K562 (cell line): ENCODE data around the gene GARIN6. TPM values are rescaled to one million over a fixed set of nuclear protein-coding genes. Genes with fewer than 3 reads are reported as not detected.

ENCODE experiments used
- ATAC-seq: fragments of 200-7000 bp; cut with Tn5 transposase; 3 replicates; pipeline ENCODE4 v1.9.1; 2020; ENCODE audit warnings: moderate library complexity
- BruUV-seq: library from RNA; stranded (reverse); fragments of 400-500 nt; replicated peaks from 2 replicates; lab custom pipeline; 2021; lab: Mats Ljungman, UMichigan
- CTCF ChIA-PET: fragments of 300-600 bp; formaldehyde crosslinking; extraction: SDS; loops from one replicate; lab custom pipeline; 2021; ENCODE audit warnings: low intra/inter-chr PET ratio; lab: Yijun Ruan, JAX
- POLR2A ChIA-PET: fragments of 300-600, 350-650 bp; sonication (Branson Sonifier 250); formaldehyde crosslinking; extraction: SDS; loops from one replicate; lab custom pipeline; 2021; ENCODE audit warnings: antibody characterized with exemption, inconsistent platforms; lab: Yijun Ruan, JAX
- DNase-seq, 4 experiments: peaks; one replicate each; pipeline versions ENCODE4 v3.0.0 to v3.0.0-alpha.2; 2011 to 2018; ENCODE audit warnings: low spot score in 3 of 4, mixed read lengths in 3 of 4; ENCODE audit errors: extremely low read depth in 1 of 4
- FAIRE-seq: peaks from 2 replicates; lab custom pipeline; 2011; peaks lifted over from hg19 to GRCh38; lab: Jason Lieb, UNC
- H2AFZ ChIP-seq: 2 replicates; pipeline ENCODE4 v1.6.0; 2011; ENCODE audit warnings: low read depth, low read length, control low read depth, inconsistent platforms
- H3K27ac ChIP-seq: fragments of 200-600 bp; 3 replicates; pipeline ENCODE4 v1.8.0; 2011; ENCODE audit warnings: low read depth, mild to moderate bottlenecking, control low read depth, inconsistent platforms, low read length, moderate library complexity, mixed read lengths; ENCODE audit errors: extremely low read depth
- H3K27me3 ChIP-seq, 2 experiments: fragments of 300-600 bp in 1 of 2; 2 replicates in 1 of 2; 3 replicates in 1 of 2; pipeline versions ENCODE4 v1.6.0 to v1.8.0; 2011; ENCODE audit warnings: inconsistent platforms in 2 of 2, low read length in 2 of 2, mild to moderate bottlenecking in 1 of 2, mixed read lengths in 1 of 2, moderate library complexity in 1 of 2; ENCODE audit not compliant: control insufficient read depth in 2 of 2, insufficient read depth in 2 of 2
- H3K36me3 ChIP-seq: fragments of 300-600 bp; 3 replicates; pipeline ENCODE4 v1.8.0; 2011; ENCODE audit warnings: mild to moderate bottlenecking, low read length, inconsistent platforms; ENCODE audit not compliant: control insufficient read depth, insufficient read depth
- H3K4me1 ChIP-seq, 2 experiments: fragments of 200-600 bp in 1 of 2; replicated peaks in 1 of 2; 2 replicates in 1 of 2; 3 replicates in 1 of 2; pipeline versions ENCODE4 v1.5.1 to v1.8.0; 2011; ENCODE audit warnings: inconsistent platforms in 2 of 2, low read length in 2 of 2, mild to moderate bottlenecking in 1 of 2, mixed read lengths in 1 of 2, moderate library complexity in 1 of 2; ENCODE audit not compliant: control insufficient read depth in 2 of 2, insufficient read depth in 2 of 2
- H3K4me2 ChIP-seq: 2 replicates; pipeline ENCODE4 v1.6.1; 2011; ENCODE audit warnings: low read length, control low read depth, inconsistent platforms, mixed read lengths; ENCODE audit not compliant: insufficient read depth
- H3K4me3 ChIP-seq: fragments of 200-600 bp; sonication (generic), shearing (Covaris generic); 2 replicates; pipeline ENCODE4 v1.5.1; 2016; ENCODE audit warnings: control low read depth, inconsistent platforms
- H3K79me2 ChIP-seq: fragments of 200-600 bp; 3 replicates; pipeline ENCODE4 v1.8.0; 2011; ENCODE audit warnings: low read length, inconsistent platforms; ENCODE audit not compliant: control insufficient read depth, insufficient read depth
- H3K9ac ChIP-seq, 2 experiments: 2 replicates each; pipeline versions ENCODE4 v1.6.0 to v1.6.1; 2011; ENCODE audit warnings: low read depth in 2 of 2, low read length in 2 of 2, control low read depth in 1 of 2, inconsistent platforms in 1 of 2, mild to moderate bottlenecking in 1 of 2, mixed read lengths in 1 of 2; ENCODE audit not compliant: insufficient read depth in 1 of 2
- H3K9me1 ChIP-seq: one replicate; pipeline ENCODE4 v1.6.0; 2011; ENCODE audit warnings: inconsistent platforms, mild to moderate bottlenecking, low read length, moderate library complexity; ENCODE audit not compliant: control insufficient read depth, insufficient read depth
- H3K9me3 ChIP-seq: replicated peaks from 2 replicates; pipeline ENCODE4 v1.5.1; 2011; ENCODE audit warnings: low read depth, low read length, inconsistent platforms; ENCODE audit not compliant: control insufficient read depth, insufficient read depth
- H4K20me1 ChIP-seq: replicated peaks from 2 replicates; pipeline ENCODE4 v1.6.1; 2011; ENCODE audit warnings: low read length, inconsistent platforms, mixed read lengths; ENCODE audit not compliant: control insufficient read depth, insufficient read depth
- BCL6 ChIP-seq: fragments of 250-450 bp; sonication (Bioruptor Pico); IDR thresholded peaks from 2 replicates; pipeline ENCODE4 v1.4.0; 2020
- CCNT2 ChIP-seq: IDR thresholded peaks from 2 replicates; pipeline ENCODE4 v1.6.1; 2011; ENCODE audit warnings: borderline replicate concordance, low read depth, mild to moderate bottlenecking, moderate library complexity, mixed read lengths, low read length; ENCODE audit not compliant: insufficient read length; ENCODE audit errors: extremely low read depth
- CREB1 ChIP-seq, 2 experiments: sonication (generic) in 1 of 2; formaldehyde crosslinking in 1 of 2; IDR thresholded peaks; 2 replicates each; pipeline versions ENCODE4 v1.6.1 to v1.8.0; 2012 to 2022; ENCODE audit warnings: inconsistent platforms in 1 of 2, mild to moderate bottlenecking in 1 of 2, missing genetic modification reagents in 1 of 2, moderate library complexity in 1 of 2
- CTCF ChIP-seq, 3 experiments: IDR thresholded peaks in 2 of 3; conservative IDR thresholded peaks in 1 of 3; 2 replicates each; pipeline ENCODE4 v1.5.1; 2011 to 2012; ENCODE audit warnings: low read length in 3 of 3, mild to moderate bottlenecking in 3 of 3, control low read depth in 2 of 3, improper control_type of control experiment in 1 of 3, inconsistent platforms in 1 of 3, low read depth in 1 of 3, mixed read lengths in 1 of 3, moderate library complexity in 1 of 3; ENCODE audit not compliant: insufficient read depth in 2 of 3
- EHMT2 ChIP-seq: fragments of 450-650 bp; IDR thresholded peaks from 2 replicates; pipeline ENCODE4 v1.6.1; 2018; ENCODE audit warnings: antibody characterized with exemption
- GATAD2B ChIP-seq: fragments of 450-650 bp; IDR thresholded peaks from 2 replicates; pipeline ENCODE4 v1.6.1; 2017; ENCODE audit warnings: mild to moderate bottlenecking, borderline replicate concordance
- HCFC1 ChIP-seq: IDR thresholded peaks from 2 replicates; pipeline ENCODE4 v1.6.1; 2012; ENCODE audit warnings: low read depth, low read length, improper control_type of control experiment
- HMBOX1 ChIP-seq: sonication (generic); IDR thresholded peaks from 2 replicates; pipeline ENCODE4 v1.6.1; 2016
- KAT7 ChIP-seq: sonication (generic); formaldehyde crosslinking; IDR thresholded peaks from 2 replicates; pipeline ENCODE4 v1.8.0; 2022; ENCODE audit warnings: missing genetic modification reagents, mild to moderate bottlenecking, borderline replicate concordance
- NCOA4 ChIP-seq: fragments of 450-650 bp; IDR thresholded peaks from 2 replicates; pipeline ENCODE4 v1.6.1; 2018; ENCODE audit warnings: mild to moderate bottlenecking; ENCODE audit not compliant: partially characterized antibody
- RBM22 ChIP-seq: fragments of 200-400 bp; formaldehyde crosslinking; IDR thresholded peaks from 2 replicates; pipeline ENCODE4 v1.6.1; 2018; ENCODE audit warnings: low read length, low read depth; ENCODE audit not compliant: poor library complexity, severe bottlenecking
- REST ChIP-seq, 2 experiments: fragments of 450-650 bp; formaldehyde crosslinking in 1 of 2; IDR thresholded peaks; 2 replicates each; pipeline versions ENCODE4 v1.4.0 to v1.6.1; 2014 to 2020; ENCODE audit warnings: mild to moderate bottlenecking in 2 of 2, borderline replicate concordance in 1 of 2, low read depth in 1 of 2
- WGBS: fragments of 100-300 bp; shearing (Covaris generic); methylation state at CpG from one replicate; pipeline ENCODE4 v1.1.6; 2016; ENCODE audit warnings: low coverage, mixed read lengths; ENCODE audit not compliant: insufficient coverage; ENCODE audit errors: missing lambda C conversion rate; 5-methylcytosine and 5-hydroxymethylcytosine counted together
- in situ Hi-C: fragments of 300-500 bp; cut with MboI; formaldehyde crosslinking; loops from 4 replicates; pipeline ENCODE4 v1.15.0; 2018; ENCODE audit warnings: inconsistent platforms, mixed read lengths
- intact Hi-C: fragments of 100-400 bp; cut with micrococcal nuclease; formaldehyde crosslinking; loops from 2 replicates; pipeline ENCODE4 v1.14.2; 2022
- polyA plus RNA-seq, 8 experiments: library from polyadenylated mRNA; depleted of rRNA in 4 of 8; stranded (reverse) in 5 of 8; unstranded in 3 of 8; fragments of >200 nt; fragmentation: Nextera tagmentation in 2 of 8; fragmentation: Illumina TruSeq in 1 of 8; extraction: Ambion mirVana in 2 of 8; extraction: Trizol in 1 of 8; gene quantifications; 2 replicates each; pipeline versions ENCODE4 v1.2.1 to v1.2.3, GENCODE V29; 2011 to 2014; ENCODE audit warnings: inconsistent platforms in 1 of 8, missing spikeins in 1 of 8
- total RNA-seq, 7 experiments: library from RNA; depleted of rRNA in 6 of 7; stranded (reverse); fragments of >200 nt in 6 of 7; fragmentation: Illumina TruSeq in 2 of 7; extraction: Trizol in 2 of 7; gene quantifications; 2 replicates each; pipeline versions ENCODE4 v1.2.1 to v1.2.3, GENCODE V29; 2011 to 2021; ENCODE audit warnings: low replicate concordance in 1 of 7

GARIN6 gene
- total and polyA plus RNA-seq, 9 of the 15 experiments (the other 6 are each of a cell fraction or from before 2014, with no cell fraction given): not detected

- WGBS: 0% methylated on average over 4 of the region's 4 CpGs
- ATAC-seq: no peak
- Histone ChIP-seq H3K9me1 (no peaks in the 10 kb centered on the region), H3K9me3 (no peaks in the 10 kb centered on the region), H3K4me2 (no peak overlapping the region), H3K27ac (no peak overlapping the region), H3K4me1 (no peaks in the 10 kb centered on the region), H2AFZ (no peak overlapping the region), H3K79me2 (no peaks in the 10 kb centered on the region), H4K20me1 (no peaks in the 10 kb centered on the region), H3K36me3 (no peaks in the 10 kb centered on the region), H3K4me3 (no peak overlapping the region), H3K9ac (no peak overlapping the region), H3K27me3 (no peaks in the 10 kb centered on the region)
- TF ChIP-seq RBM22 (no peak), KAT7 (CRISPR knock-in tag) (no peak), GATAD2B (no peak), NCOA4 (no peak), CTCF (IDR thresholded peaks at IDR 0.05 in 2 of 3, conservative IDR thresholded peaks at IDR 0.05 in 1 of 3; ENCODE audit: insufficient read depth in 2 of 3, low read depth in 1 of 3, low read length in 3 of 3) (no peak), HMBOX1 (no peak), REST (IDR thresholded peaks at IDR 0.05; ENCODE audit: borderline replicate concordance) (no peak), REST (CRISPR knock-in tag; IDR thresholded peaks at IDR 0.05; ENCODE audit: low read depth) (no peak), CCNT2 (no peak), BCL6 (CRISPR knock-in tag) (no peak), CREB1 (IDR thresholded peaks at IDR 0.05) (no peak), CREB1 (CRISPR knock-in tag; IDR thresholded peaks at IDR 0.05) (no peak), HCFC1 (no peak), EHMT2 (no peak)
- CTCF ChIA-PET: no interaction called here
- intact Hi-C loops (no loop called here), in situ Hi-C loops (no loop called here)
- FAIRE-seq: no peak
- DNase-seq: no peak
- POLR2A ChIA-PET: no interaction called here
- BruUV-seq: no TSS peak
These were observed 32.7 kb downstream of the GARIN6 start for GRCh38 chr12:99680276-99680675.
